GM12878 (cell line): Measurements from ENCODE around the gene WNT7A. TPM values are rescaled to one million over a fixed set of nuclear protein-coding genes. Genes with fewer than 3 reads are reported as not detected.

Experiments
- ATAC-seq: fragments of 200-7000 bp; cut with Tn5 transposase; 3 replicates; pipeline ENCODE4 v1.9.1; 2020; ENCODE audit warnings: mild to moderate bottlenecking, moderate library complexity
- BruUV-seq: library from RNA; stranded (reverse); fragments of 400-500 nt; replicated peaks from 2 replicates; lab custom pipeline; 2021; lab: Mats Ljungman, UMichigan
- CTCF ChIA-PET: fragments of 300-600 bp; sonication (Branson Sonifier 250); formaldehyde crosslinking; extraction: SDS; loops from one replicate; lab custom pipeline; 2021; ENCODE audit warnings: inconsistent platforms; lab: Yijun Ruan, JAX
- POLR2A ChIA-PET: fragments of 350-600 bp; formaldehyde crosslinking; extraction: SDS; loops from one replicate; lab custom pipeline; 2021; ENCODE audit warnings: inconsistent platforms; lab: Charles Lee
- RAD21 ChIA-PET: fragments of 300-600 bp; sonication (Branson Sonifier 250); formaldehyde crosslinking; loops from one replicate; lab custom pipeline; 2023; ENCODE audit warnings: antibody characterized with exemption; ENCODE audit not compliant: unreplicated experiment; lab: Charles Lee
- SMC1A ChIA-PET: fragments of 300-600 bp; sonication (Branson Sonifier 250); formaldehyde crosslinking; loops from one replicate; lab custom pipeline; 2023; ENCODE audit not compliant: unreplicated experiment, uncharacterized antibody; lab: Charles Lee
- DNase-seq: peaks from one replicate; pipeline ENCODE4 v3.0.0-alpha.2; 2011; ENCODE audit warnings: low read depth, low spot score
- FAIRE-seq: peaks from 3 replicates; lab custom pipeline; 2011; peaks lifted over from hg19 to GRCh38; lab: Jason Lieb, UNC
- H2AFZ ChIP-seq: 2 replicates; pipeline ENCODE4 v1.6.0; 2011; ENCODE audit warnings: low read depth, low read length, control low read depth; ENCODE audit not compliant: control insufficient read depth
- H3K27ac ChIP-seq: 2 replicates; pipeline ENCODE4 v1.5.1; 2011; ENCODE audit warnings: control low read depth; ENCODE audit not compliant: control insufficient read depth, insufficient read depth
- H3K27me3 ChIP-seq, 2 experiments: replicated peaks in 1 of 2; 2 replicates each; pipeline versions ENCODE4 v1.6.0 to v1.6.1; 2011; ENCODE audit warnings: low read length in 1 of 2; ENCODE audit not compliant: control insufficient read depth in 2 of 2, insufficient read depth in 2 of 2
- H3K36me3 ChIP-seq, 2 experiments: 2 replicates each; pipeline ENCODE4 v1.5.1; 2011; ENCODE audit warnings: low read length in 1 of 2; ENCODE audit not compliant: control insufficient read depth in 2 of 2, insufficient read depth in 2 of 2
- H3K4me1 ChIP-seq: 2 replicates; pipeline ENCODE4 v1.6.1; 2011; ENCODE audit warnings: mild to moderate bottlenecking, low read length, moderate library complexity, mixed read lengths; ENCODE audit not compliant: control insufficient read depth, insufficient read depth
- H3K4me2 ChIP-seq: 2 replicates; pipeline ENCODE4 v1.6.0; 2011; ENCODE audit warnings: control low read depth; ENCODE audit not compliant: control insufficient read depth, insufficient read depth
- H3K4me3 ChIP-seq: fragments of 200-600 bp; sonication (generic); 2 replicates; pipeline ENCODE4 v1.5.1; 2016
- H3K79me2 ChIP-seq: 2 replicates; pipeline ENCODE4 v1.6.0; 2011; ENCODE audit warnings: low read length; ENCODE audit not compliant: control insufficient read depth, insufficient read depth
- H3K9ac ChIP-seq: 2 replicates; pipeline ENCODE4 v1.8.0; 2011; ENCODE audit warnings: low read length, control low read depth, mixed read lengths; ENCODE audit not compliant: control insufficient read depth, insufficient read depth
- H3K9me3 ChIP-seq: replicated peaks from 3 replicates; pipeline ENCODE4 v1.5.1; 2011; ENCODE audit warnings: mild to moderate bottlenecking, low read length; ENCODE audit not compliant: control insufficient read depth, insufficient read depth
- H4K20me1 ChIP-seq: 2 replicates; pipeline ENCODE4 v1.6.0; 2011; ENCODE audit not compliant: control insufficient read depth, insufficient read depth
- ETV6 ChIP-seq, 2 experiments: fragments of 450-650 bp in 1 of 2; IDR thresholded peaks in 1 of 2; conservative IDR thresholded peaks in 1 of 2; 2 replicates each; pipeline ENCODE4 v1.6.1; 2014; ENCODE audit warnings: antibody characterized with exemption in 1 of 2, borderline replicate concordance in 1 of 2, low read depth in 1 of 2, mild to moderate bottlenecking in 1 of 2, moderate library complexity in 1 of 2
- JUND ChIP-seq: IDR thresholded peaks from 2 replicates; pipeline ENCODE4 v1.6.1; 2012; ENCODE audit warnings: low read depth, mild to moderate bottlenecking, low read length, improper control_type of control experiment, moderate library complexity
- SUZ12 ChIP-seq: fragments of 200-600 bp; sonication (generic); IDR thresholded peaks from one replicate; pipeline ENCODE4 v1.6.1; 2018; ENCODE audit warnings: antibody characterized with exemption, mild to moderate bottlenecking; ENCODE audit not compliant: unreplicated experiment
- TAF1 ChIP-seq: IDR thresholded peaks from 2 replicates; pipeline ENCODE4 v1.6.1; 2011; ENCODE audit warnings: mild to moderate bottlenecking, low read depth, low read length, borderline replicate concordance
- WRNIP1 ChIP-seq: IDR thresholded peaks from 2 replicates; pipeline ENCODE4 v1.6.1; 2011; ENCODE audit warnings: low read depth, low read length, improper control_type of control experiment, borderline replicate concordance
- WGBS: methylation state at CpG from one replicate; pipeline ENCODE4 v1.1.6; 2016; ENCODE audit warnings: low lambda C conversion rate; ENCODE audit not compliant: insufficient replicate concordance, insufficient coverage; ENCODE audit errors: missing lambda C conversion rate; 5-methylcytosine and 5-hydroxymethylcytosine counted together
- in situ Hi-C: fragments of 300-500 bp; cut with MboI; formaldehyde crosslinking; loops from 9 replicates; pipeline ENCODE4 v1.14.3; 2018; ENCODE audit warnings: mixed read lengths
- intact Hi-C: fragments of 100-400 bp; cut with micrococcal nuclease; formaldehyde crosslinking; loops from one replicate; pipeline ENCODE4 v1.14.2; 2022; ENCODE audit not compliant: unreplicated experiment
- polyA plus RNA-seq, 11 experiments: library from polyadenylated mRNA; depleted of rRNA in 4 of 11; unstranded in 6 of 11; stranded (reverse) in 5 of 11; fragments of >200 nt; fragmentation: Nextera tagmentation in 4 of 11; fragmentation: Illumina TruSeq in 1 of 11; extraction: Ambion mirVana in 4 of 11; extraction: Trizol in 1 of 11; gene quantifications; 1 replicate in 1 of 11; 2 replicates in 10 of 11; pipeline versions ENCODE4 v1.2.1 to v1.2.3, GENCODE V29; 2011 to 2016; ENCODE audit warnings: inconsistent platforms in 2 of 11, missing spikeins in 2 of 11, low read depth in 1 of 11
- total RNA-seq, 4 experiments: library from RNA; depleted of rRNA in 3 of 4; stranded (reverse); fragments of >200 nt in 3 of 4; fragmentation: Illumina TruSeq in 1 of 4; extraction: Trizol in 1 of 4; gene quantifications; 2 replicates each; pipeline versions ENCODE4 v1.2.1 to v1.2.3, GENCODE V29; 2013 to 2021
- TF ChIP-seq, protein P1 (sequence below): fragments of 450-650 bp; IDR thresholded peaks from 2 replicates; pipeline ENCODE4 v1.6.1; 2014; ENCODE audit warnings: mild to moderate bottlenecking
- TF ChIP-seq, protein P2 (sequence below): fragments of 450-650 bp; IDR thresholded peaks from 2 replicates; pipeline ENCODE4 v1.6.1; 2017; ENCODE audit warnings: borderline replicate concordance

Gene WNT7A
- total and polyA plus RNA-seq, 10 of the 15 experiments (the other 5 are each of a cell fraction or from before 2014, with no cell fraction given): 0.08 TPM; not detected in 9

DNA sequence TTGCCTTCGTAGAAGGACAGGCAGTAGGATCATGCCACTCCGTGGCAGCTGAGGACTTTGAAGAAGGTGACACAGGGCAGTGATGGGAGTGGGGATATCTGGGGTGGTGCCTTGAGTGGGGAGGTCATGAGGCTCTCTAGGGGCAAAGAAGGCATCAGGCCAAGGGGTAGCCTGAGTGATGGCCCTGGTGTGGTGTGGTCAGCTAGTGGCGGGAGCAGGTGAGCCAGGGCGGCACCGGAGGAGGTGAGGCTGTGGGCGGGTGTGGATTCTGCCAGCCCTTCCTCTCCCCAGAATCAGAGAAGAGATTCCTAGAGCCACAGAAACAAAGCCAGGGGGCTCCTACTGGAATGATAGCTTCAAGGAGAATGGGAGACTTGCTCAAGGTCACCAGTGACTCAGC, 18.4 kb downstream of the WNT7A start:
- ChIA-PET RAD21 (no interaction called here), SMC1A (no interaction called here), CTCF (no interaction called here), POLR2A (no interaction called here)
- Histone ChIP-seq H3K9me3 (no peaks in the 10 kb centered on the region), H3K4me2 (no peak overlapping the region), H2AFZ (no peak overlapping the region), H3K9ac (no peak overlapping the region), H3K4me3 (no peak overlapping the region), H3K27ac (no peak overlapping the region), H4K20me1 (no peaks in the 10 kb centered on the region), H3K79me2 (no peaks in the 10 kb centered on the region), H3K36me3 (no peaks in the 10 kb centered on the region), H3K4me1 (no peaks in the 10 kb centered on the region), H3K27me3 (no peaks in the 10 kb centered on the region; a peak in 1 of 4 replicates)
- intact Hi-C loops (no loop called here), in situ Hi-C loops (no loop called here)
- ATAC-seq: no peak
- 57% methylated on average over 6 of the region's 6 CpGs for WGBS
- BruUV-seq: no TSS peak
- no peak for DNase-seq
- TF ChIP-seq TAF1 (no peak), ETV6 (conservative IDR thresholded peaks at IDR 0.05 in 1 of 2, IDR thresholded peaks at IDR 0.05 in 1 of 2; ENCODE audit: borderline replicate concordance in 1 of 2, low read depth in 1 of 2) (no peak), JUND (no peak), WRNIP1 (no peak), SUZ12 (no peak)
- TF ChIP-seq, protein P1, sequence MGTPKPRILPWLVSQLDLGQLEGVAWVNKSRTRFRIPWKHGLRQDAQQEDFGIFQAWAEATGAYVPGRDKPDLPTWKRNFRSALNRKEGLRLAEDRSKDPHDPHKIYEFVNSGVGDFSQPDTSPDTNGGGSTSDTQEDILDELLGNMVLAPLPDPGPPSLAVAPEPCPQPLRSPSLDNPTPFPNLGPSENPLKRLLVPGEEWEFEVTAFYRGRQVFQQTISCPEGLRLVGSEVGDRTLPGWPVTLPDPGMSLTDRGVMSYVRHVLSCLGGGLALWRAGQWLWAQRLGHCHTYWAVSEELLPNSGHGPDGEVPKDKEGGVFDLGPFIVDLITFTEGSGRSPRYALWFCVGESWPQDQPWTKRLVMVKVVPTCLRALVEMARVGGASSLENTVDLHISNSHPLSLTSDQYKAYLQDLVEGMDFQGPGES: no peak
- TF ChIP-seq, protein P2, sequence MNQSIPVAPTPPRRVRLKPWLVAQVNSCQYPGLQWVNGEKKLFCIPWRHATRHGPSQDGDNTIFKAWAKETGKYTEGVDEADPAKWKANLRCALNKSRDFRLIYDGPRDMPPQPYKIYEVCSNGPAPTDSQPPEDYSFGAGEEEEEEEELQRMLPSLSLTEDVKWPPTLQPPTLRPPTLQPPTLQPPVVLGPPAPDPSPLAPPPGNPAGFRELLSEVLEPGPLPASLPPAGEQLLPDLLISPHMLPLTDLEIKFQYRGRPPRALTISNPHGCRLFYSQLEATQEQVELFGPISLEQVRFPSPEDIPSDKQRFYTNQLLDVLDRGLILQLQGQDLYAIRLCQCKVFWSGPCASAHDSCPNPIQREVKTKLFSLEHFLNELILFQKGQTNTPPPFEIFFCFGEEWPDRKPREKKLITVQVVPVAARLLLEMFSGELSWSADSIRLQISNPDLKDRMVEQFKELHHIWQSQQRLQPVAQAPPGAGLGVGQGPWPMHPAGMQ: no peak
- FAIRE-seq: no peak
